CD4-positive, alpha-beta T cell treated with Interleukin-15 for 4 hours (primary cell): ENCODE measurements around the gene MT1X.

Experiments
- DNase-seq: peaks from one replicate; pipeline ENCODE4 v3.0.0-alpha.2; 2020; ENCODE audit warnings: low spot score

MT1X gene

DNA sequence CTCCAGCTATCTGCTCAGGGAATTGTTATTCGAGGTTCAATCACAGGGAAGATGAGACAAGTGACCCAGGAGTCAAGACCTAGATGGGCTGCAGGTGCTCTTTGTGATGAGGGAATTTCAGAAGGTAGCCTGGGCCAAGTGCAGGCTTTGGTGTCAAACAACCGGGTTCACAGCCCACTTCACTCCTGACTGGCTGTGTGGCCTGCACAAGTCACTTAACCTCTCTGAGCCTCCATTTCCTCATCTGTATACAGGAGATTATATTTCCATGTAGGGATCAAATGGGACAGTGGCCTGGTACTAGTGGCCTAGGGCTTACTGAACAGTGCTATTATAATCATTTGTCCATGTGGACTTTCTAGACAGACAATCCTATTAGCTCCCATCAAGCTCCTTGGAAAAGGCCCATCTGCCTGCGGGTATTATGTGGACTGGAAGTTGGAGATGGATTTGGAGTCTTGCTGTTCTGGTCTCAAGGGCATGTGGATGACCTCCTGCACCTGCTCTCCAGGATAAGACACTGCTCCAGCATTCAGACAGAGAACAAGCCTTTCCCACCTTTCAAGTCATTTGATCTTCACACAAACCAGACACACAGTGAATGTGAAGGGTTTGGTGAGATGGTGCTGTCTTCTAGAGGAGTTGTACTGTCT lies 3.1 kb upstream of the MT1X start:
- DNase-seq, result no peak

DNA sequence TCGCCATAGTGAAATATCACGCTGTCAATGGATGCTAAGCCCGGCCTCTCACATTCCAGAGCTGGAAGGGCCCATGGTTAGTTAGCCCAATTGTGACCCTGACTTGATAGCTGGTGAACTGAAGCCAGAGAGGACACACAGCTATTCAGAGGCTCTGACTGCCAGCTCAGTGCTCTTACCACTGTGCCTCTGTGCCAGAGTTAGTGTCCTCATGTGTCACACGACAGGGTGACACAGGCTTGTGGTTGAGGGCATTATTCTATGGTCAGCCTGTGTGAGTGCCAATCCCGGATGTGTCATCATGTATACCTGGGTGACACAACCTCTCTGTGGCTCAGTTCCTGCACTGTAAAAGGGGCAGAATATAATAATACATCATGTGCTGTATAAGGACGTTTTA lies 2.5 kb upstream of the MT1X start:
- DNase-seq, result peak; percentile 20

DNA sequence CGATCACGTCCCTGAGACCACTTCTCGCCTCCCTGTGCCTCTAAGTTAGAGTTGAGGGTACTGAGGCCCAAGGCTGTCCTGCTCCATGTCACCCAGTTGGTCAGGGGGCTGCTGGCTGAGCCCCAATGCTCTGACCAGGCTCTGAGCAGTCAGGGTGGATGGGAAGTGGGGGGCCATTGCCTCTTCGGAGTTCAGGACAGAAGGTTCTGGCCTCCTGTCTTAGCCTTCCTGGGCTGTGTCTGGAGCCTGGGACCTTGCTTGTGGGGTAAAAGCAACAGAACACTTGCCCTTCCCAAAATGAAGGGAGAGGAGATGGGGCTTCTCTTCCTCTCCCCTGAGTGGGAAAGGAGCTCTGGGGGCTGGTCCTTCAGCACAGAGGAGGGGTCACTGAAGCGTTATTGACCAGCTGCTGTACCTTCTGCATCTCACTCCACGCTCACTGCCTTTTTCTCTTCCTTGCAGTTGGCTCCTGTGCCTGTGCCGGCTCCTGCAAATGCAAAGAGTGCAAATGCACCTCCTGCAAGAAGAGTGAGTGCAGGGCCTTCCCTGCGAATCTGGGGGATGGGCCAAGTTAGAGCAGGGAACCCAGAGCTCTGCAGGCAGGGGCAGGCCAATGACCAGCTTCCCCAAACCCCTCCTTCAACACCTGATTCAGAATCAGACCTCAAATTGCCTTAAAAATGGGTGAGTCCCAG lies 580 bp downstream of the MT1X start:
- no peak for DNase-seq

DNA sequence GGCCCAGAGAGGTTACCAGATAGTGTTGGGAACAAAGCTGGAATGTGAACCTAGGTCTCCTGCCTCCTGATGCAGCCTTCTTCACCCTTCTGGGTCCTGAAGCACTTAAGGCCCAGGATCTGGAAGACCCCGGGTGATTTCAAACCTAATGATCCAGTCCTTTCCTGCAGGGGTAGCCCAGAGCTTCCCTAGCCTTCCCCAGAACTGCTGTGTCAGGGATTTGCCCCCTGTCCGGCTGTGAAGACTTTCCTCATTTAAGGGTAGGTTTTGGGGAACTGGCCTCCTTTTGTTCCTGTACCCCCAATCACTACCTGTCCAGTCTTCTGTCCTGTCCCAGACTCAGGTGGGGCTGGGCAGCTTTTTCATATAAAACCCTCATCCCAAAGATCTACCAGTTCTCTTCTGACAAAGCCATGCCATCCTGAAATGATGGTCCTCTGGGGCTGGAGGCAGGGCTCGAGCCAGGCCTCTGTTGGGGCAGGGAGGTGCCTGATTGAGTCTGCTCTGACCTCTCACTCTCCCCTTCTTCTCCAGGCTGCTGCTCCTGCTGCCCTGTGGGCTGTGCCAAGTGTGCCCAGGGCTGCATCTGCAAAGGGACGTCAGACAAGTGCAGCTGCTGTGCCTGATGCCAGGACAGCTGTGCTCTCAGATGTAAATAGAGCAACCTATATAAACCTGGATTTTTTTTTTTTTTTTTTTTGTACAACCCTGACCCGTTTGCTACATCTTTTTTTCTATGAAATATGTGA lies 1.3 kb downstream of the MT1X start:
- DNase-seq, result no peak

GRCh38 chr16:56684256-56684925 lies 2.1 kb downstream of the MT1X start:
- DNase-seq, result no peak

DNA sequence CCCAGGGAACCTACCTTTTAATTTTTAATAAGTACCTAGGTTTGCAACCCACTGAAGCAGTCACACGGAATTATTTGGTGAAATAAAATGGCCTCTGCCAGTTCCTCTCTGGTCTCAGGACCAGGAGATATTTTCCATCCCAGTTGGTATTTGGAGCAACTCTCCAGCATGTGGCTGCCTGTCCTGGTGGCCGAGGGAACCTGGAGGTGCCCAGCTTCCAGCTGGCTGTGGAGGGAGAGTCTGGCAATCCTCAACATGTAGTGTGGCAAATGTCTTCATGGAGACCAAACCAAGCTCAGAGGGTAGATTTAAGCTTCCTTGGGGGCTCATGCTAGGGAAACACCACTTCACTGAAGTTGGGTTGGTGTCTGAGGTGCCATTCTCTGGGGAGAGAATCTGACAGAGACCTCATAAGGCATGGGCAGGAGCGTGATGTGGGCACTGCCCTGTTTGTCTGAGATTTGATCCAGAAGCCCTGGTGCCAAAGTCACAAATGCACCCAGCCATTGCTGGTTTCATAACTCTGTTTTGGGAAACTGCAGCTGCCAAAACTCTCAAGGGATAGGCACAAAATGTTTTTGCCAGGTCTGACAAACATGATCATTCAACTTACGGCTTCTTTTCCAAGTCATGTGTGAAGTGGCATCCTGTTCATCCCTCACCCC lies 2.8 kb downstream of the MT1X start:
- no peak for DNase-seq

DNA sequence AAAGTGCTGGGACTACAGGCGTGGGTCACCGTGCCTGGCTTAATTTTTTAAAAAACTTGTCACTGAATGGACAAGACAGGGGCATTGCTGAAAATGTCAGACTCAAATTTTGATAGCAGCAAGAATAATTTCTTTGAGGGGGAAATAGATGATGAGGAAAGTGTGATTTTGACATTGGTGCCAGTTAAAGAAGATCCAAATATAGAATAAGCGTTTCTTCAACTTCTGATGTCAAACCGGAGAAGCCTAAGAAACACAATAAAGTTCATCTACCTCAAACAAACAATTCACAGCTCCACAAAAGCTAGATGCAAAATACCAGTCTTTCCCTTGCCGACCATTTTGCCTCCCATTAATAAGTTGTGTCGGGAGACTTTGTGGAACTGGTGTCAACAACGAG lies 4.5 kb downstream of the MT1X start:
- no peak for DNase-seq

DNA sequence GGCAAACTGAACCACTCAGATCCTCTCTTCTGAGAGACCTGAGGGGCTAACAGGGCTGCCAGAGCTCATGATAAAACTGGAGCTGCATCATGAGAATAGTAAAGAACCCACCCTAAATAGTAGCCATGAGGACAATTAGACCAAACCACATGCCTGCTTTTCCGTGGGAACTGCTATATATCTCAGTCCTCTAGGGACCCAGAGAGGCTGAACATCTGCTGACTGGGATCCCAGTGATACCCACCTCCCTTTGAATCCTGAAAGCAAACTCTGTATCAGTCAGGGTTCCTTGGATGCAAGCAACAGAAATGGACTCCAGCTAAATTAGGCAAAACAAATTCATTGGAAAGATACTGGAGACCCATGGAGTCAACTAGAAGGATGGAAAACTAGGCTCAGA lies 6.5 kb downstream of the MT1X start:
- DNase-seq, result no peak

DNA sequence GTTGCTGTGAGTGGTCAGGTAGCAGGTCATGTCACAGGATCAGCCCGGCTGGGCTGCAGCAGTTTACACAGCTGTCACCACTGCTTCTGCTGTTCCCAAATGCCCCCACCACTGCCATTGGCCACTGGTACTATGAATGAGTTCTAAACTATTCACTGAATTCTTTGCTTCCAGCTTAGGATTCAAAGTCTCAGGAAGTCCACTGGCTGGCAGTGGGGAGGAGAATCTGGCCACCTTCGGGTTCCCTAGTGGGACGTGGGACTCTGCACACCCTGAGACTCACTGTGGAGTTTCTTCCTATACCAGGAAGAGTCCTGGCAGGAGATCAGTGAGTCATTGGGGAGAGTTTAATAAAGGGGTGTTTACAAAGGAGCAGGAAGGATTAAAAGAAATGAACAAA lies 6.9 kb downstream of the MT1X start:
- no peak for DNase-seq

- no peak for DNase-seq
Observed at GRCh38 chr16:56690420-56691122, 8.3 kb downstream of the MT1X start.

GRCh38 chr16:56691885-56692284 lies 9.6 kb downstream of the MT1X start:
- no peak for DNase-seq

DNA sequence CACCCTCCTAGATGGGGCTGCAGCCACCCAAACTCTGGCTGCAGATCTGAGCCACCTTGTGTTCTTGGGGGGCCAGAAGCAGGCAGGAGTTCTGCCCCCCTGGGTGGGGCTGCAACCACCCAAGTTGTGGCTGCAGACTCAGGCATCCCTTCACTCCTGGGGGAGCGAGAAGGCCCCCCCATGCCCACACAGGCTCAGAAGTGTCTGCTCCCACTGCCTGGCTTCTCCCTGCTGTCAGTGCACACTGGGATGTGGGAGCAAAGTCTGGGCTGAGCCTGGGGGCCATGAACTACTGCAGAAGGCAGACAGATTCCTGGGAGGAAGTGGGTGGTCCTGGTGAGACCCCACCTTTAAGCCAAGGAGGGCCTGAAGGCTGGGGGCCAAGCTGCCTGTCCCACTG lies 13.0 kb downstream of the MT1X start:
- no peak for DNase-seq

GRCh38 chr16:56697456-56698155 lies 15.3 kb downstream of the MT1X start:
- DNase-seq, result no peak

GRCh38 chr16:56700195-56700594 lies 17.9 kb downstream of the MT1X start:
- DNase-seq, result no peak

GRCh38 chr16:56700631-56701030 lies 18.4 kb downstream of the MT1X start:
- no peak for DNase-seq

- no peak for DNase-seq
Observed at GRCh38 chr16:56701534-56701933, 19.3 kb downstream of the MT1X start.

DNA sequence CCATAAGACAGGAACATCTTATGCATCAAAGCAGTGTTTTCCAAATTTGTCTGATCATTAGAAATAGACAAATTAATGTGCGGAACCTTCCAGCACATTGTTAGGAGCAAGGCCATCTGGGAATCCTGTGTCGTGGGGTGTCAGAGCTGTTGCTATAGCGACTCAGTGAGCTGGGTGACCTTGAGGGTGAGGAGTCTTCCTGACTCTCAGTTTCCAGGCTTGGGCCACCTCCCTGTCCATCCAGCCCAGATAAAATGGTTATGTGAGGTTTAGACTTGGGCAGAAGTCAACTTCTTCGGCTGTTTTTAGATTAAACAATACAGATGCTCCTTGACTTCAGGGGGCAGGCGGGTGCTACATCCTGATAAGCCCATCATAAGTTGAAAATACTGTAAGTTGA lies 20.6 kb downstream of the MT1X start:
- DNase-seq, result no peak

DNA sequence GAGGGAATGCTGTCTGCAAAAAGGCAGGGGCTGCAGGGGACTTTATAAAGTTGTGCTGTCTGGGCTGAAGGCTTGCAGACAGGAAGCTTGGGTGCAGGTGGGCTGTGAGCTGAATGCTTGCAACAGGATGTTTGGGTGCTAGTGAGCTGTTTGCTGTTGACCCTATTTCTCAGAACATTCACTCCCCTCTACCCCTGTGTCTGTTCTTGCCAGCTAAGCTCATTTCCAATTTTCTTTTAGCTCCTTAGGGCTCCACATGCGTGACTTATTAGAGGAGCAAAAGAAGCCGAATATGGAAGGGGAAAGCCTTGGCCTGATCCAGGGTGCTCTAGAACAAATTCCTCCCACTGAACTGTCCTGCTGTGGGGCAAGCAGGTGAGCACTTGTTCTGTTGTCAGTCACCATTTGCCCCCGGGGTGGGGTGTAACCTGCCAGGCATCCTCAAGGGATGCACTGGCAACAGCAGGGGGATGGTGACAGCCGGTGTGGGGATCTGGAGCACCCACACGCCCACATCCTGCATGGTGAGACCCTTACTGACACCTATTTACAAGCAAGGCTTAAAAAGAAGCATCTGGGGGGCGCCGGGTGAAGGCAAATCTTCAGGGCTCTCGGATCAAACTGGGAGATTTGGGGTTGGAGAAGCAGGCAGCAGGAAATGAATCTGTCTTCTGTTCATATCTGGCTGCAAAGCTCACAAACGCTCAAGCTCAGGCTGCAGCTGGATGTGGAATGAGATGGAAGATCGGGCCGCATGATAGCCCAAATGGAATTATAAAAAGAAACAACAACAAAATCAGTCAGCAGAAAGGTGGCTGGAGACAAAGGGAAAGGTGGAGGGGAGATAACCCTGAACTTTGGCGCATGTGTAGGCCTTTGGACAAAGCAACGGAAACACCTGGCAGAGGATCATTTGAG lies 26.5 kb downstream of the MT1X start:
- DNase-seq, result peak; percentile 33

DNA sequence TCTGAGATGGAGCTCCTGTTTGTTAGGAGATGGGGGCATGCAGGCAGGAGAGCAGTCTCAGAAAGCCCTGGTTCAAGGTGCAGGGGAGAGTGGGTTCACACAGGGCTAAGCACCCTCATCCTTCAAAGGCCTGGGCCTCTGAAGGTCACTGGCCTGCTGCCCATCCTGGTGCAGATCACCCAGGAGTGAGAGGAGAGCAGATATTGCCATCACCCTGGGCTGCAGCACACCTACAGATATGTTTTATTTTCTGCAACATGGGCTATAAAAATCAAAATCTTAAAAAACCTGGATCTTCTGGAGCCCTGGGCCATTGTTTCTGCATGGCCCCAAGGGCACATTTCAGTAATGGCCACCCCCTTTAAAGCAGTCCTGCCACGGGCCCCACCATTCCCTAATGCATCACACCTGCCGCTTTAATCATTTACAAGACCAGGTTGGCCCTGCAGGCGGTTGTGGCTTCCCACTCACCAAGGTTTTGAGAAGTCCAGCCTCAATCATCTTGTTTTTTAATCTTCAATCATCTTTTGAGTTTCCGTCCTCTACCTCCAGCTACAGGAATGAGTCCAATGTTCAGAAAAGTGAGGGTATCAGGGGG lies 27.3 kb downstream of the MT1X start:
- no peak for DNase-seq
